GM10248 (cell line): ENCODE data around the gene MPP4.

Experiments used
- CTCF ChIA-PET: fragments of 300-600 bp; sonication (Branson Sonifier 250); formaldehyde crosslinking; extraction: SDS; loops from one replicate; lab custom pipeline; 2021; ENCODE audit warnings: antibody characterized with exemption; lab: Yijun Ruan, JAX
- POLR2A ChIA-PET: fragments of 350-650 bp; sonication (Branson Sonifier 250); formaldehyde crosslinking; extraction: SDS; loops from one replicate; lab custom pipeline; 2020; ENCODE audit warnings: antibody characterized with exemption; lab: Yijun Ruan, JAX
- DNase-seq: peaks from one replicate; pipeline ENCODE4 v3.0.0; 2012; ENCODE audit errors: extremely low spot score
- TF ChIP-seq, protein P1 (sequence below): IDR thresholded peaks from 2 replicates; pipeline ENCODE4 v1.5.1; 2012; ENCODE audit warnings: mild to moderate bottlenecking, low read depth; ENCODE audit errors: extremely low read depth, missing control alignments, control extremely low read depth

Gene MPP4

DNA sequence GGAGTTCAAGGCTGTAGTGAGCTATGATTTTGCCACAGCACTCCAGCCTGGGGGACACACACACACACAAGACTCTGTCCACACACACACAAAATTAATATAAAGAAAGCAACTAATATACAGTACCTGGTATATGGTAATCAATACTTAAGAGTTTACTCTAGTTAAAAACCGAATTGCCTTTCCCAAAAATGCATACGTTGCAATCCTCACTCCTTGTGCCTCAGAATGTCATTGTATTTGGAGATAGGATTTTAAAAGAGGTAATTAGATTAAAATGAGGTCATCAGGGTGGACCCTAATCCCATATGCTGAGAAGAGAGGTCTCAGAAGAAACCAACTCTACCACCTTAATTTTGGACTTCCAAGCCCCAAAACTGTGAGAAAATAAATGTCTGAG lies 90.9 kb downstream of the MPP4 start:
- TF ChIP-seq, protein P1, sequence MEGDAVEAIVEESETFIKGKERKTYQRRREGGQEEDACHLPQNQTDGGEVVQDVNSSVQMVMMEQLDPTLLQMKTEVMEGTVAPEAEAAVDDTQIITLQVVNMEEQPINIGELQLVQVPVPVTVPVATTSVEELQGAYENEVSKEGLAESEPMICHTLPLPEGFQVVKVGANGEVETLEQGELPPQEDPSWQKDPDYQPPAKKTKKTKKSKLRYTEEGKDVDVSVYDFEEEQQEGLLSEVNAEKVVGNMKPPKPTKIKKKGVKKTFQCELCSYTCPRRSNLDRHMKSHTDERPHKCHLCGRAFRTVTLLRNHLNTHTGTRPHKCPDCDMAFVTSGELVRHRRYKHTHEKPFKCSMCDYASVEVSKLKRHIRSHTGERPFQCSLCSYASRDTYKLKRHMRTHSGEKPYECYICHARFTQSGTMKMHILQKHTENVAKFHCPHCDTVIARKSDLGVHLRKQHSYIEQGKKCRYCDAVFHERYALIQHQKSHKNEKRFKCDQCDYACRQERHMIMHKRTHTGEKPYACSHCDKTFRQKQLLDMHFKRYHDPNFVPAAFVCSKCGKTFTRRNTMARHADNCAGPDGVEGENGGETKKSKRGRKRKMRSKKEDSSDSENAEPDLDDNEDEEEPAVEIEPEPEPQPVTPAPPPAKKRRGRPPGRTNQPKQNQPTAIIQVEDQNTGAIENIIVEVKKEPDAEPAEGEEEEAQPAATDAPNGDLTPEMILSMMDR = no peak
- no peak for DNase-seq
- POLR2A ChIA-PET = no interaction called here
- CTCF ChIA-PET = no interaction called here

DNA sequence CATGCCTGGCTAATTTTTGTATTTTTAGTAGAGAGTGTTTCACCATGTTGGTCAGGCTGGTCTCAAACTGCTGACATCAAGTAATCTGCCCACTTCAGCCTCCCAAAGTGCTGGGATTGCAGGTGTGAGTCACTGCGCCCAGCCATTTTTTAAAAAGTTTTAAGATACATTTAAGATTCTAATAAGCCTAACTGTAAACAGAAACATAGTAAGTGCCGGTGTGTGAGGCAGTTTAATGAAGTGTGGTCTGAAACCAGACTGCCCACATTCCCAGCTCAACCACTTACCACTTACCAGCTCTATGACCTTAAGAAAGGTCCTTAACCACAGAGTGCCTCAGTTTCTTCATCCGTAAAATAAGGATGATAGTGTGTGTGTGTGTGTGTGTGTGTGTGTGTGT lies 97.5 kb downstream of the MPP4 start:
- ChIA-PET CTCF (interaction anchor here (0.6 to 0.8 kb wide), 2 partner anchors 33 to 93 kb away, joined by 3 read pairs; no protein-coding TSS in a partner anchor), POLR2A (no interaction called here)
- TF ChIP-seq, protein P1 = no peak
- DNase-seq = no peak

DNA sequence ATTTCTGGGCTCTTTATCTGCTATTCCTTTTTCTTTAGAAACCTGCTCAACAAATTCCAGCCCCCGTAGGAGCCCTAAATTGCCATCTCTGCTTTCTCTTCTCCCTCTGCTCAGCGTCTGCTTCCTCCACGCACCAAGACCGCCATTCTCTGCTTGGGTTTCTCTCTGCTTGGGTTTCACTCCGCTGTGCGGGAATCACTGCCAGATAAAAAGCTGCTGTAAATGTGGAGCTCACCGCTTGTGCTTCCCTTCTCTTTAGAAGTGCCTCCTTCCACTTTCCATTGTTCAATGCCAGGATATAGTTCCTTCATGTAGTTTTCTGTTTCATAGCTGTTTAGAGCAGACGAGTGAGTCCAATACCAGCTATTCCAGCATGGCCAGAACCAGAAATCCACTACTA lies 101.0 kb downstream of the MPP4 start:
- CTCF ChIA-PET = no interaction called here
- TF ChIP-seq, protein P1 = no peak
- no peak for DNase-seq
- POLR2A ChIA-PET = no interaction called here
